B cell (primary cell): ENCODE data around the gene DIP2A. TPM values are rescaled to one million over a fixed set of nuclear protein-coding genes. Genes with fewer than 3 reads are reported as not detected.

Experiments
- ATAC-seq: fragments of 200-7000 bp; cut with Tn5 transposase; one replicate; pipeline ENCODE4 v1.10.0; 2021; ENCODE audit warnings: low read depth, mild to moderate bottlenecking, moderate number of reproducible peaks, moderate library complexity
- CTCF ChIA-PET: fragments of 350-600 bp; sonication (Branson Sonifier 250); formaldehyde crosslinking; loops from one replicate; lab custom pipeline; 2021; ENCODE audit warnings: antibody characterized with exemption, inconsistent platforms; lab: Charles Lee
- POLR2A ChIA-PET: fragments of 350-600 bp; sonication (Branson Sonifier 250); formaldehyde crosslinking; loops from one replicate; lab custom pipeline; 2021; ENCODE audit warnings: antibody characterized with exemption; lab: Charles Lee
- DNase-seq: peaks from one replicate; pipeline ENCODE4 v3.0.0; 2013
- H2AFZ ChIP-seq: 2 replicates; pipeline ENCODE4 v1.6.1; 2012; ENCODE audit warnings: mild to moderate bottlenecking, low read depth, low read length; ENCODE audit not compliant: insufficient read depth, poor library complexity, severe bottlenecking
- H3K27ac ChIP-seq, 2 donors: 1 replicate in 1 of 2; 2 replicates in 1 of 2; pipeline ENCODE4 v1.5.1; 2012 to 2013; ENCODE audit warnings: low read length in 2 of 2, mild to moderate bottlenecking in 2 of 2, moderate library complexity in 1 of 2
- H3K27me3 ChIP-seq, 4 experiments: fragments of 200-600 bp in 1 of 4; sonication (generic) in 1 of 4; replicated peaks in 1 of 4; 1 replicate in 2 of 4; 2 replicates in 2 of 4; pipeline versions ENCODE4 v1.6.1 to v1.7.0; 2013 to 2016; ENCODE audit warnings: low read length in 3 of 4, mild to moderate bottlenecking in 2 of 4, mixed read lengths in 1 of 4, moderate library complexity in 1 of 4; ENCODE audit not compliant: insufficient read depth in 4 of 4, control insufficient read depth in 3 of 4; ENCODE audit errors: control extremely low read depth in 1 of 4
- H3K36me3 ChIP-seq, 2 experiments: replicated peaks in 1 of 2; 1 replicate in 1 of 2; 2 replicates in 1 of 2; pipeline versions ENCODE4 v1.6.1 to v1.7.1; 2013; ENCODE audit warnings: low read length in 1 of 2; ENCODE audit not compliant: insufficient read depth in 2 of 2, control insufficient read depth in 1 of 2; ENCODE audit errors: control extremely low read depth in 1 of 2, extremely low read depth in 1 of 2
- H3K4me1 ChIP-seq, 2 donors: fragments of 200-600 bp in 1 of 2; sonication (generic) in 1 of 2; 1 replicate in 1 of 2; 2 replicates in 1 of 2; pipeline versions ENCODE4 v1.5.1 to v1.6.1; 2013 to 2017; ENCODE audit warnings: low read length in 2 of 2; ENCODE audit not compliant: control insufficient read depth in 2 of 2, insufficient read depth in 2 of 2
- H3K4me2 ChIP-seq: replicated peaks from 2 replicates; pipeline ENCODE3; 2012; ENCODE audit warnings: mild to moderate bottlenecking, low read depth, low read length; ENCODE audit not compliant: poor library complexity, severe bottlenecking
- H3K4me3 ChIP-seq, 5 experiments: fragments of 200-600 bp in 1 of 5; sonication (generic) in 1 of 5; 1 replicate in 3 of 5; 2 replicates in 2 of 5; pipeline versions ENCODE4 v1.5.1 to v1.7.0; 2011 to 2016; ENCODE audit warnings: low read length in 4 of 5, mild to moderate bottlenecking in 4 of 5, low read depth in 2 of 5, control low read depth in 1 of 5, moderate library complexity in 1 of 5; ENCODE audit not compliant: insufficient read depth in 1 of 5; ENCODE audit errors: control extremely low read depth in 1 of 5, extremely low read depth in 1 of 5
- H3K79me2 ChIP-seq: fragments of 200-600 bp; sonication (generic); one replicate; pipeline ENCODE4 v1.6.0; 2016; ENCODE audit warnings: low read length; ENCODE audit not compliant: control insufficient read depth, insufficient read depth
- H3K9ac ChIP-seq: fragments of 200-600 bp; sonication (generic); 2 replicates; pipeline ENCODE4 v1.6.1; 2017; ENCODE audit warnings: mild to moderate bottlenecking, low read length, moderate library complexity
- H3K9me3 ChIP-seq, 3 donors: one replicate each; pipeline versions ENCODE4 v1.6.1 to v1.7.1; 2013; ENCODE audit warnings: low read length in 2 of 3; ENCODE audit not compliant: control insufficient read depth in 2 of 3, insufficient read depth in 1 of 3; ENCODE audit errors: control extremely low read depth in 1 of 3
- H4K20me1 ChIP-seq: 2 replicates; pipeline ENCODE4 v1.6.0; 2012; ENCODE audit warnings: mild to moderate bottlenecking, low read length; ENCODE audit not compliant: insufficient read depth, control insufficient read depth, poor library complexity, severe bottlenecking
- H3K27ac Mint-ChIP-seq: one replicate; pipeline ENCODE4 v1.8.0; 2021; ENCODE audit warnings: mixed read lengths
- H3K27me3 Mint-ChIP-seq: one replicate; pipeline ENCODE4 v1.8.0; 2021; ENCODE audit warnings: mixed read lengths
- H3K4me1 Mint-ChIP-seq: one replicate; pipeline ENCODE4 v1.8.0; 2021; ENCODE audit warnings: mixed read lengths
- H3K4me3 Mint-ChIP-seq: one replicate; pipeline ENCODE4 v1.8.0; 2021; ENCODE audit warnings: mixed read lengths
- H3K9me3 Mint-ChIP-seq: one replicate; pipeline ENCODE4 v1.8.0; 2022; ENCODE audit warnings: mixed read lengths; ENCODE audit not compliant: insufficient read depth
- EZH2 ChIP-seq: IDR thresholded peaks from 2 replicates; pipeline ENCODE4 v1.6.1; 2012; ENCODE audit warnings: borderline replicate concordance, low read depth, mild to moderate bottlenecking, moderate library complexity, low read length; ENCODE audit not compliant: insufficient read depth, poor library complexity, severe bottlenecking
- WGBS: methylation state at CpG from one replicate; pipeline ENCODE4 v1.1.5; 2013; ENCODE audit warnings: missing lambda C conversion rate; ENCODE audit not compliant: insufficient coverage; 5-methylcytosine and 5-hydroxymethylcytosine counted together
- intact Hi-C: fragments of 100-400 bp; cut with micrococcal nuclease; formaldehyde crosslinking; loops from one replicate; pipeline ENCODE4 v1.10.0; 2022
- polyA minus RNA-seq: library from RNA; depleted of rRNA, polyadenylated mRNA; stranded (reverse); fragments of >200 nt; gene quantifications from 2 replicates; pipeline ENCODE4 v1.2.3, GENCODE V29; 2012
- polyA plus RNA-seq: library from polyadenylated mRNA; depleted of rRNA; stranded (reverse); fragments of >200 nt; gene quantifications from 2 replicates; pipeline ENCODE4 v1.2.3, GENCODE V29; 2012
- total RNA-seq, 2 donors: library from RNA; stranded (reverse); fragments of 120-200 nt in 1 of 2; gene quantifications; 1 replicate in 1 of 2; 2 replicates in 1 of 2; pipeline versions ENCODE4 v1.2.3 to v1.2.4, GENCODE V29; 2013 to 2022
- TF ChIP-seq, protein P1 (sequence below): fragments of 200-600 bp; IDR thresholded peaks from one replicate; pipeline ENCODE4 v1.8.0; 2022; ENCODE audit warnings: antibody characterized with exemption, mild to moderate bottlenecking

Gene DIP2A, protein sequence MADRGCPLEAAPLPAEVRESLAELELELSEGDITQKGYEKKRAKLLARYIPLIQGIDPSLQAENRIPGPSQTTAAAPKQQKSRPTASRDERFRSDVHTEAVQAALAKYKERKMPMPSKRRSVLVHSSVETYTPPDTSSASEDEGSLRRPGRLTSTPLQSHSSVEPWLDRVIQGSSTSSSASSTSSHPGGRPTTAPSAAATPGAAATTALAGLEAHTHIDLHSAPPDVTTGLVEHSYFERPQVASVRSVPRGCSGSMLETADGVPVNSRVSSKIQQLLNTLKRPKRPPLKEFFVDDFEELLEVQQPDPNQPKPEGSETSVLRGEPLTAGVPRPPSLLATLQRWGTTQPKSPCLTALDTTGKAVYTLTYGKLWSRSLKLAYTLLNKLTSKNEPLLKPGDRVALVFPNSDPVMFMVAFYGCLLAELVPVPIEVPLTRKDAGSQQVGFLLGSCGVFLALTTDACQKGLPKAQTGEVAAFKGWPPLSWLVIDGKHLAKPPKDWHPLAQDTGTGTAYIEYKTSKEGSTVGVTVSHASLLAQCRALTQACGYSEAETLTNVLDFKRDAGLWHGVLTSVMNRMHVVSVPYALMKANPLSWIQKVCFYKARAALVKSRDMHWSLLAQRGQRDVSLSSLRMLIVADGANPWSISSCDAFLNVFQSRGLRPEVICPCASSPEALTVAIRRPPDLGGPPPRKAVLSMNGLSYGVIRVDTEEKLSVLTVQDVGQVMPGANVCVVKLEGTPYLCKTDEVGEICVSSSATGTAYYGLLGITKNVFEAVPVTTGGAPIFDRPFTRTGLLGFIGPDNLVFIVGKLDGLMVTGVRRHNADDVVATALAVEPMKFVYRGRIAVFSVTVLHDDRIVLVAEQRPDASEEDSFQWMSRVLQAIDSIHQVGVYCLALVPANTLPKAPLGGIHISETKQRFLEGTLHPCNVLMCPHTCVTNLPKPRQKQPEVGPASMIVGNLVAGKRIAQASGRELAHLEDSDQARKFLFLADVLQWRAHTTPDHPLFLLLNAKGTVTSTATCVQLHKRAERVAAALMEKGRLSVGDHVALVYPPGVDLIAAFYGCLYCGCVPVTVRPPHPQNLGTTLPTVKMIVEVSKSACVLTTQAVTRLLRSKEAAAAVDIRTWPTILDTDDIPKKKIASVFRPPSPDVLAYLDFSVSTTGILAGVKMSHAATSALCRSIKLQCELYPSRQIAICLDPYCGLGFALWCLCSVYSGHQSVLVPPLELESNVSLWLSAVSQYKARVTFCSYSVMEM (N-terminal part only)
- total RNA-seq (59.0 and 61.9 TPM in 2 replicates), polyA plus RNA-seq (40.4 and 53.7 TPM in 2 replicates), polyA minus RNA-seq (28.9 and 44.9 TPM in 2 replicates)
- total RNA-seq (2013), result 17.9 TPM

DNA sequence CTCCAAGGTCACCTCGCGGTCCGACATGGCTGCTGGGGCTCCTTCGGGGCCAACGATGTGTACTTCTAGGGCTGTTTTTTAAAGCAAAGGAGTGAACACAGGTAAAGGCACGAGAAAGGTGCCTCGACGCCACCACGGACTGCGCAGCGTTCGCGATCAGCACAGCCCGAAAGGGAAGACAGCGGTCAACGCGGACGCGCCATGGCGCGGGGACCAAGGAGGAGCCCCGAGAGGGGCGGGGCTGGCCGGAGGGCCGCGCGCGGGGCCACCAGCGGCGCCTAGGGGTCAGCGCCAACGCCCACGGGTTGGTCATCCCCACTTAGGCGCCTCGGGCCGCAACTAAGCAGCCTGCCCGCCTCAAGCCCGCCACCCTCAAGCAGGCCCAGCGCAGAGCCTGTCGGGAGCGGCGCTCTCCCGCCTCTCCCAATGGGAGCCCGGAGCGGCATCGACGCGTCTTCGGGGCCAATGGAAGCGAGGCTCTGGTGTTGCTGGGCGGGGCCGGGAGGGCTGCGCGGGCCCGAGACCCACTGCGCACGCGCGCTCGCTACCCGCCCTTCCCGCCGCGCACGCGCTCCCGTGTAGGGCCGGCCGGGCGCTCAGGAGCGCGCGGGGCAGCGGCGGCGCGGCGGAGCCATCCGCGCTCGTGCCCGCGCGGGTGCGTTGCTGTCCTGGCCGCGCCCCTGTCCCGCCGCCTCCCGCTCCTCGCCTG, at the start of gene DIP2A:
Gene DIP2A (plus strand): TSS at position 577 of the 709 bp plus-strand sequence. CDS start 241 bp downstream, outside the sequence.
- intact Hi-C loops, result loop anchor here (1.0 kb wide), 3 partner anchors 134 to 229 kb away; partner anchors contain the start of genes PCNT and YBEY
- Histone ChIP-seq H4K20me1 (peaks cover 5% of the 10 kb centered on the region), H3K27me3 (no peaks in the 10 kb centered on the region), H2AFZ (peak within 1 kb of the TSS; percentile 97), H3K9ac (peak within 1 kb of the TSS; percentile 93), H3K27ac (peak within 1 kb of the TSS; percentile 79 to 89), H3K4me3 (peak within 1 kb of the TSS; percentile 49 to 95 (median 90)), H3K4me2 (peak within 1 kb of the TSS; percentile 95), H3K9me3 (no peaks in the 10 kb centered on the region), H3K4me1 (peaks cover 16 to 23% of the 10 kb centered on the region in 2 donors), H3K36me3 (peaks cover 3 to 7% of the 10 kb centered on the region in 2 experiments), H3K79me2 (peaks cover 56% of the 10 kb centered on the region)
- no peaks in the 10 kb centered on the region for H3K9me3 Mint-ChIP-seq
- H3K27ac Mint-ChIP-seq, result peak within 1 kb of the TSS; percentile 89
- H3K4me3 Mint-ChIP-seq, result peak within 1 kb of the TSS; percentile 93
- no peaks in the 10 kb centered on the region for H3K27me3 Mint-ChIP-seq
- TF ChIP-seq, protein P1, sequence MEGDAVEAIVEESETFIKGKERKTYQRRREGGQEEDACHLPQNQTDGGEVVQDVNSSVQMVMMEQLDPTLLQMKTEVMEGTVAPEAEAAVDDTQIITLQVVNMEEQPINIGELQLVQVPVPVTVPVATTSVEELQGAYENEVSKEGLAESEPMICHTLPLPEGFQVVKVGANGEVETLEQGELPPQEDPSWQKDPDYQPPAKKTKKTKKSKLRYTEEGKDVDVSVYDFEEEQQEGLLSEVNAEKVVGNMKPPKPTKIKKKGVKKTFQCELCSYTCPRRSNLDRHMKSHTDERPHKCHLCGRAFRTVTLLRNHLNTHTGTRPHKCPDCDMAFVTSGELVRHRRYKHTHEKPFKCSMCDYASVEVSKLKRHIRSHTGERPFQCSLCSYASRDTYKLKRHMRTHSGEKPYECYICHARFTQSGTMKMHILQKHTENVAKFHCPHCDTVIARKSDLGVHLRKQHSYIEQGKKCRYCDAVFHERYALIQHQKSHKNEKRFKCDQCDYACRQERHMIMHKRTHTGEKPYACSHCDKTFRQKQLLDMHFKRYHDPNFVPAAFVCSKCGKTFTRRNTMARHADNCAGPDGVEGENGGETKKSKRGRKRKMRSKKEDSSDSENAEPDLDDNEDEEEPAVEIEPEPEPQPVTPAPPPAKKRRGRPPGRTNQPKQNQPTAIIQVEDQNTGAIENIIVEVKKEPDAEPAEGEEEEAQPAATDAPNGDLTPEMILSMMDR, result no peak
- TF ChIP-seq EZH2, result no peak
- ChIA-PET CTCF (interaction anchor here (1.3 kb wide), 1 partner anchor 42 kb away, joined by 3 read pairs; no protein-coding TSS in a partner anchor), POLR2A (interaction anchor here (0.7 kb wide), 1 partner anchor 177 kb away, joined by 3 read pairs; the partner anchor contains the start of gene PRMT2)
- H3K4me1 Mint-ChIP-seq, result peaks cover 29% of the 10 kb centered on the region
- under 1% methylated on average over 91 of the region's 91 CpGs for WGBS
- DNase-seq (peak; percentile 97), ATAC-seq (peak; percentile 98)
